HuH-7.5 (cell line): ENCODE measurements around the gene PDE6G.

Source experiments
- DNase-seq: peaks from one replicate; pipeline ENCODE4 v3.0.0; 2011; ENCODE audit warnings: low spot score

PDE6G gene

DNA sequence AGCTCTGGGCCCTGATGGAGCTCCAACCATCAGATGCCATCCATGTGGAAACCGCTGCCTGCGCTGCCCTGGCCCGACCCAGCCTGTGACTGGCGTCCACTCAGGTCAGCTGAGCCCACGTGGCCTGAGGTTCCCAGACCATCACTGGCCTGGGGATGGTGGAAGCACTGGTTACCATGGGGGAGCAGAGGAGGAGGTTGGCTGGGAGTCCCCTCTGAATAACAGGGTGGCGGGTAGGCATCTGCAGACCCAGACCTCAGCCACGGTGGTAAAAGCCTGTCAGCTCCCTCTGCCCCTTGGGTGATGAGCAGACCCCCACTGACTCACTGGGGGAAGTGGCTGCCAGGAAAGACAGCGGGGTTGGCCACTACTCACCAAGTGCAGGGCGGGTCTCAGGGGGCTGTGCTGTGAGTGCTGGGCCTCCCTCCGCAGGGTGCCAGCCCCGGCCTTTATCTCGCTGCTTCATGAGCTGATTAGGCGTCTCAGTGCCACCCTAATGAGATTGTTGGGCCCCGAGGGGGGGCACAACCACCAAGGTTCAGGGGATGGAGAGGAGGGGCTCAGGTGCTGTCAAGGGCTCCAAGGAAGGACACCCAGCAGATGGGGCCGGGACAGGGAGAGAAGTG, at the start of gene PDE6G:
TSS of gene PDE6G (minus strand) at position 425 of the 626 bp plus-strand sequence. CDS start 3,237 bp downstream, outside the sequence.
- DNase-seq: no peak

DNA sequence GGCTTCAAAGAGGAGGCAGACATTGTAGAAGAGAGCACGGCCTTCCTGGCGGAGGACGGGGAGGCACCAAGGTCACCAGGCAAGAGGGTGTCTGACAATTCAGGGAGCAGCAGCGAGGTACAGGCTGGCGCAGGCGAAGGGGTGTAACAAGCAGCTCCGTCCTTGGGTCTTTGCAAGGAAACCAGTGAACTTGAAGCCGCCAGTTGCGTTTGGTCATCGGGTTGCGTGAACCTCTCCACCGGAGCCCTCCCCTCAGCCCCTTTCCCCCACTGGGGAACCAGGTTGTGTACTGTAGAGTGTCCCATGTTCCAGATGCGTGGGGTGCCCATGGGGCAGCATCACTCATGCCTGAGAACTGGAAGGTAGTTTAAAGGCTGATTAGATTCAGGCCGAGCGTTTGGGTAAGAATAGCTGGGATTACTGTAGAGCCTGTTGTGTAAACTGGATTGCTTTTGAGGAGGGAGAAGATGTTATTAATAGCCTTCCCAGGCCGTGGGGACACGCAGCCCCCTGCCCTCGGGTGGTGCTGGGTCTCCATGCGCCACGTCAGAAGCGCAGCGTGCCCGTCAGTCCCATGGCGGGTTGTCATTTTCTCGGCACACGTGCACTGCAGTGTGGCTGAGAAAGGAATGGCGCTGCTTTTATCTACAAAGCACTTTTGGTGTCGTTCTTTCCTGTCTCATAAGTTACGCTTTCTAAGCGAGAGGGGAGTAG, 49.3 kb upstream of the PDE6G start:
- no peak for DNase-seq

DNA sequence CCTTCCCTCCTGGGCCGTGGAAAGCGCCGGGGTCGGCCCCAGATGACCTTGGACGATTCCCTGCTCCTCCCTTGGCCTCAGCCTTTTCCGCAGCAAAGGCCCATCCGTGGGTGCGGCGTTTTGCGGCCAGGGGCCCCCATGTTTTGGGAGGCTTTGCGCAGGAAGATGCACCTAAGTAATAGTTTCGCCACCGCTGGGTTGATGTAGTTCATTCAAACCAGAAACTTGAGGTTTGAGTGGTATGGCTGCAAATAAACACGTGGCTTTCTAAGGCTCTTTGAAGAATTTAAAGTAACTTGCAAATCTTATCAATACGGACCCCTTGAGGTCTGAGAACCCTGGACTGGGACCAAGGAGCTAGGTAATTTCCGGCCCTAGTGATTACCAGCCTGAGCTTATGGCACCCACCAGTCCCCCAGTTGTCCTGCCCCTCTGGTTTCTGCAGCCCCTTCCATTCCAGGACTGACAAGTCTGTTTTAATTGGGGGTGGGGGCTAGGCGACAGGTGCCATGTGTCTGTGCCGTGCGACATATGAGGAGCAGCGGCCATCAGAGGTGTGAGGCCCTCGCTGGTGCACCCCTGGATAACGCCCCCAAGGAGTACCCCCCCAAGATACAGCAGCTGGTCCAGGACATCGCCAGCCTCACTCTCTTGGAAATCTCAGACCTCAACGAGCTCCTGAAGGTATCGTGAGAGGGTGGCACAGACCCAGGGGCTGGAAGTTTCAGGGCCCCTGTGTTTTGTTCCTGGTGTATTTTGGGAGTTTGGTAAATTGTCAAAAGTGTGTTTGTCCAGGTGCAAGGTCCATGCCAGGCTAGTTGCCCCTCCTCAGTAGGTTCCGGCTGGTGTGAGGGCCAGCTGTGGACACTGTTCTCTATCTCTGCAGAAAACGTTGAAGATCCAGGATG, 47.7 kb upstream of the PDE6G start:
- DNase-seq: no peak

DNA sequence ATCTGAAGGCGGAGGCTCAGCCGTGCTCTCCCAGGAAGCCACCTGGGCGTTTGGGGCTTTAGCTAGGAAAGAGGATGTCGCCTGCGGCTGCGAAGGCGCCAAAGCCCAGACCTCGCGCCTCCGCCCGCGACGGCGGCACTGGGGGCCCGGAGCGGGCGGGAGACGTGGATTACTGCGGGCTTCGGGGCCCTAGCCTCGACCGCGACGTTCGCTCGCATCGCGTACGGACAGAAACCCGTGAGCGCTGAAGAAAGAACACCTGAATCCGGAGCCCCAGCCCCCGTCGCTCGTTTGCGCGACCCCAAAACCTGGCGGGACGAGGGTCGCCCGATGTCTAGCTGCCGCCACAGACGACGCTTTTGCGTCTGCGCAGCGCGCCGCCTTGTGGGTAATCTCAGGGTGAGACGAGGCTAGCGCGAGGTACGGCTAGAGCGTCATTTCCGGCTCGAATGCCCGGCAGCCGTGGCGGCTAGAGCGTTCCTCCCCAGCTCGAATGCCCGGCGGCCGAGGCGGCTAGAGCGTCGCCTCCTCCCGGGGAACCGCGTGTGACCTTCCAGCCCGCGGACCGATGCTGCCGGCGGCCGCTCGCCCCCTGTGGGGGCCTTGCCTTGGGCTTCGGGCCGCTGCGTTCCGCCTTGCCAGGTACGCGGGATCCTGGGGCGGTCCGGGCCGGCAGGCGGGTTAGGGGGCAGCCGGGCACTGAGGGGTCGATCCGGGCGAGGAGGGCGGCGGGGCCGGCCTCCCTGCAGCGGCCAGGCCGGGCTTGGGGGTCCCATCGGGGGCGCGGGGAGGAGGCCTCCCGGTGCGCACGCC, 46.8 kb upstream of the PDE6G start, which contains the start of gene MRPL12:
TSS of gene MRPL12 (plus strand) at position 434 of the 813 bp plus-strand sequence. CDS start at position 569, 135 bp downstream.
- peak; percentile 97 for DNase-seq

DNA sequence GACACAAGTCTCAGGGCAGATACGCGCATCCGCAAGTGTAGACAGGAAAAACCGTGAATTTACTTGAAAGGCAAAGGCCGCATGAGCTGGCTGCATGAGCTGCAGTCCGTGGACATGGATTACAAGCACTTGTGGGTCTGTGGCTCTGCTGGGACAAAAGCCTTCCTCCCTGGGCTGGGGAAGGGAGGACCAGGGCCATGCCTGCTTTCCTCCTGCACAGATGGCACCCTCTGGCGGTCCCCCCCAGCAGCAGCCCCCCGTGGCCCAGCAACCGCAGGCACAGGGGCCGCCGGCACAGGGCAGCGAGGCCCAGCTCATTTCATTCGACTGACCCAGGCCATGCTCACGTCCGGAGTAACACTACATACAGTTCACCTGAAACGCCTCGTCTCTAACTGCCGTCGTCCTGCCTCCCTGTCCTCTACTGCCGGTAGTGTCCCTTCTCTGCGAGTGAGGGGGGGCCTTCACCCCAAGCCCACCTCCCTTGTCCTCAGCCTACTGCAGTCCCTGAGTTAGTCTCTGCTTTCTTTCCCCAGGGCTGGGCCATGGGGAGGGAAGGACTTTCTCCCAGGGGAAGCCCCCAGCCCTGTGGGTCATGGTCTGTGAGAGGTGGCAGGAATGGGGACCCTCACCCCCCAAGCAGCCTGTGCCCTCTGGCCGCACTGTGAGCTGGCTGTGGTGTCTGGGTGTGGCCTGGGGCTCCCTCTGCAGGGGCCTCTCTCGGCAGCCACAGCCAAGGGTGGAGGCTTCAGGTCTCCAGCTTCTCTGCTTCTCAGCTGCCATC, 45.1 kb upstream of the PDE6G start:
- peak; percentile 59 for DNase-seq

DNA sequence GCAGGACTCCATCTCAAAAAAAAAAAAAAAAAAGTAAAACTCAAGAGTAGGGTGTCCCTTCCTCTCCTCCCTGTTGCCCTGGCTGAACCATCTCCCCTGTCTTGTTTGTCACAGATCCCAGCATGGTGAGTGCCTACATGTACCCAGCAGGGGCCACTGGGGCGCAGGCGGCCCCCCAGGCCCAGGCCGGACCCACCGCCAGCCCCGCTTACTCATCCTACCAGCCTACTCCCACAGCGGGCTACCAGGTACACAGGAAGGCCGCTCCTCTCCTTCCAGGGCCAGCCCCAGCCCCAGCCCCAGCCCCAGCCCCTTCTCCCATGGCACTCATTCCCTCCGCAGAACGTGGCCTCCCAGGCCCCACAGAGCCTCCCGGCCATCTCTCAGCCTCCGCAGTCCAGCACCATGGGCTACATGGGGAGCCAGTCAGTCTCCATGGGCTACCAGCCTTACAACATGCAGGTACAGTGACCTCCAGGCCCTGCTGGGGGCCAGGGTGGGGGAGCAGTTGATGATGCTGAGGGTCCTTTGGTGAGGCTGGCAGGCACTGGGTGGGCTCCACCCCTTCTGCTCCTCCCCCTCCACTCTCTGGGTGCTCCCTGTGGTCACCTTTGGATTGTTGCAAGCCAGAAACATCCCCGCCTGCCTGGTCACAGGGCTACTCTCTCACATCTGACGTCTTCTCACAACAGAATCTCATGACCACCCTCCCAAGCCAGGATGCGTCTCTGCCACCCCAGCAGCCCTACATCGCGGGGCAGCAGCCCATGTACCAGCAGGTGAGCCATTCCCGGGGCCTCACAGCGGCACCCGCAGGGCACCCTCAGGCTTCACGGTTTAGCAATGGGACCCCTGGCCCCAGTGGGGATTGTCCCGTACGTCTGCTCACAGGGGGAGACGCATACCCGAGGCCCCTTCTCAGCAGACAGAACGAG, 44.3 kb upstream of the PDE6G start:
- DNase-seq: no peak

DNA sequence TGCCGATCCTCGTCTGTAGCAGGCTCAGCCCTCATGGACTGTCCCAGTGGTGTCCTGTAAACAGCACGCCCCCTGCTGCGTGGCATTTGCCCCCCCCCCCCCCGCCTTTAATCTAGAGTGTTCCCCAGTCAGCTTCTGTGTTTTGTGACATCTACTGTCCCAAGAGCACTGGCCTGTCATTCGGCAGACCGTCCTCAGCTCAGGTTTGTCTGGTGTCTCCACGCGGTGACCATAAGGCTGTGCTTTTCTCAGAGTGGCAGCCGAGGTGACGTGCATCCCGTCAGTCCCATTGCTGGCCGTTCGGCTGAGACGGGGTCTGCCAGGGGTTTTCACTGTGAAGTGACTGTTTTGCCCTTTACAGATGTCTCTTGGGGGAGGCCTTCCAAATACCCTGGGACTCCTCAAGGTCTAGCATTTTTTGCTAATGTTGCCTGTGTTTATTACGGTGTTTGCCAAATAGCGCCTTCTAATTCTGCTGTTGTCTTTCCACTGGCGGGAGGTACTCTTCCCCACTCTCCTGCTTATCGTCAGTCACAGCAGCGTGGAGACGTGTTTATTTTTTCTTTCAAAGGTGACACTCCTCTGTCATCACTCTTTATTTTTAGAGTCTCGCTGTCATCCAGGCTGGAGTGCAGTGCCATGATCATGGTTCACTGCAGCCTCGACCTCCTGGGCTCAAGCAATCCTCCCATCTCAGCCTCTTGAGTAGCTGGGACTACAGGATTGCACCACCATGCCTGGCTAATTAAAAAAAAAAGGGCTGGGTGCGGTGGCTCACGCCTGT, 41.1 kb upstream of the PDE6G start:
- no peak for DNase-seq

DNA sequence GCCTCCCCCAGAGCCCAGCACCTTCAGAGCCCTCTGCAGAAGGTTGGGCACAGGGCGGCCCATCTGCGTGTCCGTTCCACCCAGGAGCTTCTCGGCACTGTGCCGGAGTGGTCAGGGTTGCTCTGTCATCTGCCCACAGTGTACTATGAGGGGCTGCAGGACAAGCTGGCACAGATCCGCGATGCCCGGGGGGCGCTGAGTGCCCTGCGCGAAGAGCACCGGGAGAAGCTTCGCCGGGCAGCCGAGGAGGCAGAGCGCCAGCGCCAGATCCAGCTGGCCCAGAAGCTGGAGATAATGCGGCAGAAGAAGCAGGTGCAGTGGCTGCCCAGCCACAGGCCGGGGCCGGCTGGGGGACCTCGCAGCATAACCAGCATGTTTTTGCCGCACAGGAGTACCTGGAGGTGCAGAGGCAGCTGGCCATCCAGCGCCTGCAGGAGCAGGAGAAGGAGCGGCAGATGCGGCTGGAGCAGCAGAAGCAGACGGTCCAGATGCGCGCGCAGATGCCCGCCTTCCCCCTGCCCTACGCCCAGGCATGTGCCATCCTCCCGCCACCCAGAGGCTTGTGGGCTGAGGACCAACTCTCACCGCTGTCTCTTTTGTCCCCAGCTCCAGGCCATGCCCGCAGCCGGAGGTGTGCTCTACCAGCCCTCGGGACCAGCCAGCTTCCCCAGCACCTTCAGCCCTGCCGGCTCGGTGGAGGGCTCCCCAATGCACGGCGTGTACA, 40.0 kb upstream of the PDE6G start:
- no peak for DNase-seq

DNA sequence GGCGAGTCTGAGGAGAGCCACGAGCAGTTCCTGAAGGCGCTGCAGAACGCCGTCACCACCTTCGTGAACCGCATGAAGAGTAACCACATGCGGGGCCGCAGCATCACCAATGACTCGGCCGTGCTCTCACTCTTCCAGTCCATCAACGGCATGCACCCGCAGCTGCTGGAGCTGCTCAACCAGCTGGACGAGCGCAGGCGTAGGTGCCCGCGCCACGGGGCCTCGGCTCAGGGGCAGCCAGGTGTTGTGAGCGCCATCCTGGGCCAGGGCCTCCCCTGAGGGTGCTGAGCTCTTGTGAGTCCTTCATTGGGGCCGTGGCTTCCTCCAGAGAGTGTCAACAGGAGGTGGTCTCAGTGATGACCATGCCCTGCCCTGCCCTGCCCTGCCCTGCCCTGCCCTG, 39.5 kb upstream of the PDE6G start:
- DNase-seq: no peak

DNA sequence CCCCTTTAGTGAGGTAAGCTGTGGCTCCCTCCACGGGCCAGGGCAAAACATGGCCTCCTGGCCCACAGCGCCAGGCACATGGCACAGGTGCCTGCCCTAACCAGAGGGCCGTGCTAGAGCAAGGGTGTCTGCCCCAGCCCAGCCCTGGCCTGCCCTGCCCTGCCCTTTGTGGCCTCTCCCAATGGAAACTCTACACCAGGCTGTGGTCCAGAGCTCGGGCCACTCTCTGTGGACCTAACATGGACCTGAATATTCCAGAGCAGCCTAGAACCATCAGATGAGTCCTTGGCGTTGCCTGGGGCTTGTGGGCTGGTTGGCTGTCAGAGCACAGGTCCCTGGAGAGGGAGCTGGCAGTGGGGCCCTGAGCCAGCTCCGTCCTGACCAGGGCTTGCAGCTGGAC, 38.9 kb upstream of the PDE6G start:
- no peak for DNase-seq

DNA sequence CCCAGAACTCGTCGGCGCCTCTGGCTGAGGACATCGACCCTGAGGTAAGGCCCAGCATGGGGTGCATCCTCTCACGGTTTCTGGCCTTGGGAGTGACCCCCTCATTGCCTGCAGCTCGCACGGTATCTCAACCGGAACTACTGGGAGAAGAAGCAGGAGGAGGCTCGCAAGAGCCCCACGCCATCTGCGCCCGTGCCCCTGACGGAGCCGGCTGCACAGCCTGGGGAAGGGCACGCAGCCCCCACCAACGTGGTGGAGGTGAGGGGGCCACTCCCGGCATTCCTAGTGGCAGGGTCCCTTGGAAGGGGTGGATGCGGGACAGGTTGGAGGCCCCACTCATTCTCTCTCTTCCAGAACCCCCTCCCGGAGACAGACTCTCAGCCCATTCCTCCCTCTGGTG, 38.5 kb upstream of the PDE6G start:
- no peak for DNase-seq

DNA sequence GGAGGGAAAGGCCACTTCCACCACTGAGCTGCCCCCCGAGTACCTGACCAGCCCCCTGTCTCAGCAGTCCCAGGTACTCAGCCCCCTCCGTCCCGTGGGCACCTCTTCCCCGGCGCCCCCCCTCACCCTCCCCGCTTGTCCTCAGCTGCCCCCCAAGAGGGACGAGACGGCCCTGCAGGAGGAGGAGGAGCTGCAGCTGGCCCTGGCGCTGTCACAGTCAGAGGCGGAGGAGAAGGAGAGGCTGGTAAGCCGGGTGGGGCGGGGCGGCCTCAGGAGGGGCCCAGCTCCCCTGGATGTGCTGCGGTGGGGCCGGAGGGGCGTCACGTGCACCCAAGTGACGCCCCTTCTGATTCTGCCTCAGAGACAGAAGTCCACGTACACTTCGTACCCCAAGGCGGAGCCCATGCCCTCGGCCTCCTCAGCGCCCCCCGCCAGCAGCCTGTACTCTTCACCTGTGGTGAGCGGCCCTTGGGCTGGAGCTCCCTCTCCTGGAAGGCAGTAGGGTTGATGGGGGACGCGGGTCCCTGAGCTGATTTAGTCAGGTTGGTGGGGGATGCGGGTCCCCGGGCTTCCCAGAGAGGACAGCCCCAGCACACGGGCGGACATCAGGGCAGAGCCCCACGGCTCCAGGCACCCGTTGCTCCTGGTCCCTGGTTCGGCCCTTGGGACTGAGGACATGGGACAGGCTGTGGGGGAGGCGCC, 37.3 kb upstream of the PDE6G start:
- DNase-seq: peak; percentile 65

DNA sequence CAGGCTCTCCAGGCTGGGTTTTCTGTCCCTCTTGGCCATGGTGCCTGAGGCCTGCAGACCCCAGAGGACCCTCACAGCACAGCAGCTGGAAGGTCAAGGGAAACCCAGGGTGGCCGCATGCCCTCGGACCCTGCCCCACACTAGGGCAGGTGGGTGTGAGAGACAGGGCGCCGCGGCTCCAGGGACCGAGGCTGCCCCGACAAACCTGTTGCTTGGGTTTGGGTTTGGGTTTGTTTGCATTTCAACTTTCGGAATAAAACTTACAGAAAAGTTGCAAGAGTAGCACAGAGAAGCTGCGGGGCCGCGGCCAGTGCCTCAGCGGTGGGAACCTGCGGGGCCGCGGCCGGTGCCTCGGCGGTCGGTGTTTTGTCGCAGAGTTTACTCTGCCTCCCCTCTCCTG, 35.3 kb upstream of the PDE6G start:
- no peak for DNase-seq

DNA sequence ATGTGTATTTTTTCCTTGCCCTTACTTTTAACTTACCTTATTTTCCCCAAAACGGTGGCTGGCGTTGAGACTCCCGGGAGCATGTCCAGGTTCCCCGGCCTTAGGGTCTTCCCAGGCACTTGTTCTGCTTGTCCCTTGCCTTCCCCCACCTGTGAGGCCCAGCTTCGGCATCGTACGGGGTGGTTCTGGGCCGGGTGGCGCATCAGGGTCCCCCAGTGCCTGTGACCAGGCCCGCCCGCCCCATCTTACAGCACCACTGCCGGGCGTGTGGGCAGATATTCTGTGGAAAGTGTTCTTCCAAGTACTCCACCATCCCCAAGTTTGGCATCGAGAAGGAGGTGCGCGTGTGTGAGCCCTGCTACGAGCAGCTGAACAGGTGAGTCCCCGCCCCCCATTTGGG, 34.9 kb upstream of the PDE6G start:
- DNase-seq: no peak

DNA sequence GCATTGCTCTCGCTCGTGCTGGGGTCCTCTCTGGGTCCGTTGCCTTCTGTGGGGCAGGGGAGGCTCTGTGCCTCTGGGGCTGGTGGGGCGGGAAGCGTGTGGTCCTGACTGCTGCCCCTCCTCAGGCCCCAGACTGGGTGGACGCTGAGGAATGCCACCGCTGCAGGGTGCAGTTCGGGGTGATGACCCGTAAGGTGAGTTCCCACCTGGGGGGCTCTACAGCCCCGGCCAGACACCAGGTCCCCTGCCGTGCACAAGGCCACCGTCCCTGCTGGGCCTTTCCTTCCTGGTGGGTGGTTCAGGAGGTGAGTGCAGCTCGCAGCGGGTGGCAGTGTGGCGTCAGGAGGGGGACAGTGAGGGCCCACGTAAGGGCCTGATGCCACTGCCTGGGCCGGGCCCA, 34.2 kb upstream of the PDE6G start:
- no peak for DNase-seq

DNA sequence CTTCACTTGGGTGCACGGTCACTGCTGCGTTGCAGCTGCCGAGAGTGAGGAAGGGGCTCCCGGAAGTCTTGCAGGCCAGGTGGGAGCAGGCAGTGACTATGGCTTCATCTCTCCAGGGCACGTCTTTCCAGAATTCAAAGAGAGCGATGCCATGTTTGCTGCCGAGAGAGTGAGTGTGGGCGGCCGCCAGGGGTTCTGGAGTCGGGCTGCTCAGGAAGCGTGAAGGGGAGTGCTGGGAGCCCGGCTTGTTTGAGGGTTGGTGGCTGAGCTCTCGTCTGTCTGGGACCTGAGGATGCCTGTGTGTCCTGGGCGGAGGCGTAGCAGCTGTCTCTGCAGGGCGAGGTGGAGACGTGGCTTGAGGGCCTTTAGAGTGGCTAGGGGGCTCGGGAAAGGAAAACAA, 33.7 kb upstream of the PDE6G start:
- no peak for DNase-seq

DNA sequence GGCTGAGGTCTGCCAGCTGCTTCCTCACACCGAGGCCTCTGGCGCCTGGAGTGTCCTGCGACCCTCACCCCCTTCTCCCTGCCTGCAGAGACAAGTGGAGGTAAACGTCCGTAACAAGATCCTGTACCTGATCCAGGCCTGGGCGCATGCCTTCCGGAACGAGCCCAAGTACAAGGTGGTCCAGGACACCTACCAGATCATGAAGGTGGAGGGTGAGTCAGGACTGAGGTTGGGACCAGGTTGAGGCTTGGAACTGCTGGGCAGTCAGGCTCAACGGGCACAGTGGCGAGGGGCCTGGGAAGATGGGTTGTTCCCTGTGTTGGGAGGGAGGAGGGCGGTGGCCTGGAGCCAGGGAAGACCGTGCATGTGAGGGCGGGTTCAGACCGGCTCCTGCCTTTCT, 32.3 kb upstream of the PDE6G start:
- no peak for DNase-seq
